SJSA1 (cell line): Measurements from ENCODE around the gene MED17. TPM values are rescaled to one million over a fixed set of nuclear protein-coding genes. Genes with fewer than 3 reads are reported as not detected.

ENCODE experiments used
- DNase-seq, 2 experiments: peaks; one replicate each; pipeline ENCODE4 v3.0.0-alpha.2; 2015 to 2020; ENCODE audit warnings: low spot score in 2 of 2, low read depth in 1 of 2
- H3K27ac ChIP-seq: fragments of 250-450 bp; sonication (Bioruptor Pico); 2 replicates; pipeline ENCODE4 v1.5.1; 2020; ENCODE audit warnings: mild to moderate bottlenecking, moderate library complexity
- H3K27me3 ChIP-seq: fragments of 250-450 bp; sonication (Bioruptor Pico); replicated peaks from 2 replicates; pipeline ENCODE4 v1.5.1; 2020; ENCODE audit warnings: mild to moderate bottlenecking, moderate library complexity
- H3K36me3 ChIP-seq: fragments of 250-450 bp; sonication (Bioruptor Pico); 2 replicates; pipeline ENCODE4 v1.5.1; 2020; ENCODE audit warnings: mild to moderate bottlenecking
- H3K4me1 ChIP-seq: fragments of 250-450 bp; sonication (Bioruptor Pico); replicated peaks from 2 replicates; pipeline ENCODE4 v1.6.1; 2021; ENCODE audit warnings: mild to moderate bottlenecking
- H3K4me3 ChIP-seq: fragments of 250-450 bp; sonication (Bioruptor Pico); 2 replicates; pipeline ENCODE4 v1.5.1; 2020; ENCODE audit warnings: mild to moderate bottlenecking
- H3K9me3 ChIP-seq: fragments of 250-450 bp; sonication (Bioruptor Pico); replicated peaks from 2 replicates; pipeline ENCODE4 v1.5.1; 2020; ENCODE audit warnings: mild to moderate bottlenecking
- total RNA-seq: library from RNA; depleted of rRNA; stranded (reverse); fragments of >200 nt; shearing (Covaris generic); gene quantifications from 2 replicates; pipeline ENCODE4 v1.2.3, GENCODE V29; 2014

MED17 gene
- total RNA-seq, 1 experiment from 2014 or later = 18.2 TPM

GRCh38 chr11:93814966-93815633, 31.0 kb downstream of the MED17 start:
- peaks cover 2% of the 10 kb centered on the region for H3K4me1 ChIP-seq
- H3K36me3 ChIP-seq = peaks cover 12% of the 10 kb centered on the region
- no peaks in the 10 kb centered on the region for H3K27me3 ChIP-seq
- H3K27ac ChIP-seq = no peak overlapping the region
- DNase-seq = no peak
- H3K9me3 ChIP-seq = no peaks in the 10 kb centered on the region
- H3K4me3 ChIP-seq = no peak overlapping the region

DNA sequence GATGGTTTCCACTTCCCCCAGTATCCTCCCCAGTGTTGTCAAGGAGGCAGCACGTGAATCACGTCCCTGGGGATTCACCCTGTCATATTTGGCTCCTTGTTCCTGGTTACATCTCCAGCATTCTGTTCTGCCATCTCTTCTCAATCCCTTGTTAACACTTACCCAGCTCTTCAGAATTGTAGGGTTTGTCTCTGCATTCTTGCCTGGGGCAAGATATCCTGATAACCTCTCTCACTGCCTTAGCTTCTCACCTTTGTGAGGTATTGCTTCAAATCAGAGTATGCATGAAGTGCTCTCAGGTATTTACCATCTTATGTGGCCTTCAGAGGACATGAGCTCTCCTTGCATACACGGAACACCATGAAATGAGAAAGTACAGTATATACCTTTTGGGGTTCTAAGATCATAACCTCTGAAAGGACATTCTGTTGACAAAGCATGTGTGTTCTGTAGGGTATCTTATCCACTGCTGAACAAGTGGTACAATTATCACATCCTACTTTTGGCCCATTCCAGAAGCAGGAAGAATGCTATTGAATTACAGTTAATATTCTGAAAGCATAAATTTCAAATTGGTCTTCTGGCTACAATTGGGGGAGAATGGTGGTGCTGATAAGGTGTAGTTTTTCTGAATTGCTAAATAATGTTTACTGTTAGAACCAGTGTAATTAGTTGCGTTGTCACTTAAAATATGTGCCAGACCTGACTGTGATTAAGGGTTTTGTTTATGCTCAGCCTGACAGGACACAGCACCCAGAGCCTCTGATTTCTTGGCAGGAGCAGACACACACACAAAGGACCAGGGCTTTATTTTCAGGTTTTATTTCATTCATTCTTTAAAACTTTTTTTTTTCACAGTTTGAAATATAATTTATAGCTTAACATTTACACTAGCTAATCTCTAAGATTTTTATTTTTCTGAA, 33.6 kb downstream of the MED17 start:
- no peak for DNase-seq
- peaks cover 10% of the 10 kb centered on the region for H3K4me1 ChIP-seq

DNA sequence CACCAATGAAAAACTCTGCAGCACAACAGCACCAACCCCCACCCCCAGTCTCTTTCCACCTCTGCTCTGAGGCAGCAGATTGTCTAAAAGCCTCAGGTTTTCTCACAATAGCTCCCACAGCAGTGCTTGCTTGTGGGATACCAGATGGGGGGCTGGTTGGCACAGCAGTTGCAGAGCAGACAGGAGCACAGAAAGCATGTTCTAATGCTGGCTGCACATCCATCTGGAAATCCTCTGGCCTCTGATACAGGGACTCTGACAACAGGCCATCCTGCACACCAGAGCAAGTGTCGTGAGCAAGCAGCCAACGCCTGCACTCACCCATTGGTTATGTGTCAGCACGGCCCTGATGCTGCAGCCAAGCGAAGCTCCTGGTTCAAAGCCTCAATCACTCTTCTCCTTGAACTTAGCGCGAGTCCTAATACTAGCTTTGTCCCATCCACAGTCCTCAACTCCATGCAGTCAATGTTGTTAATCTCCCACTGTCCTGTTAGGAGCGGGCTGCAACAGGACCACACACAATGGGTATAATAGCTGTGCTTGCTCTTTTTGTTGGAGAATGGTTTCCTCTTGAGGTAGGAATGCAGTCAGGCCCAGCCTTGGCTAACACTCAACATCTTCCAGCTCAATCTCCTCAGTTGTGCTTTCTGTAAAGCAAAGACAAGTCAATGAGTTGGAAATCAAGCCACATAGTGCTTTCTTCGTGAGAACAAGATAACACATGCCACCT, 36.0 kb downstream of the MED17 start:
- Histone ChIP-seq H3K27ac (no peak overlapping the region), H3K4me3 (no peak overlapping the region), H3K27me3 (no peaks in the 10 kb centered on the region), H3K36me3 (no peaks in the 10 kb centered on the region), H3K4me1 (peaks cover 10% of the 10 kb centered on the region), H3K9me3 (no peaks in the 10 kb centered on the region)
- DNase-seq = peak in 1 of 2 experiments; percentile 8

More for the DNA sequence above, 33.6 kb downstream of the MED17 start:
- Histone ChIP-seq H3K27ac (no peak overlapping the region), H3K36me3 (peaks cover 8% of the 10 kb centered on the region; the same call in 1 of the 2 replicates), H3K27me3 (no peaks in the 10 kb centered on the region), H3K4me3 (no peak overlapping the region), H3K9me3 (no peaks in the 10 kb centered on the region)

- Histone ChIP-seq H3K36me3 (no peaks in the 10 kb centered on the region), H3K4me3 (no peak overlapping the region), H3K27ac (no peak overlapping the region), H3K4me1 (peaks cover 10% of the 10 kb centered on the region), H3K27me3 (no peaks in the 10 kb centered on the region), H3K9me3 (no peaks in the 10 kb centered on the region)
- DNase-seq = no peak
These were observed 36.8 kb downstream of the MED17 start for GRCh38 chr11:93820847-93821246.

GRCh38 chr11:93821617-93822016, 37.5 kb downstream of the MED17 start:
- H3K27me3 ChIP-seq = no peaks in the 10 kb centered on the region
- no peak overlapping the region for H3K4me3 ChIP-seq

GRCh38 chr11:93822359-93822758, 38.3 kb downstream of the MED17 start:
- no peak for DNase-seq
- Histone ChIP-seq H3K9me3 (no peaks in the 10 kb centered on the region), H3K4me1 (peaks cover 10% of the 10 kb centered on the region), H3K4me3 (no peak overlapping the region), H3K36me3 (no peaks in the 10 kb centered on the region), H3K27ac (no peak overlapping the region), H3K27me3 (no peaks in the 10 kb centered on the region)

More at GRCh38 chr11:93821617-93822016, 37.5 kb downstream of the MED17 start:
- H3K27ac ChIP-seq = no peak overlapping the region
- no peaks in the 10 kb centered on the region for H3K9me3 ChIP-seq
- DNase-seq = no peak
- no peaks in the 10 kb centered on the region for H3K36me3 ChIP-seq
- H3K4me1 ChIP-seq = peaks cover 10% of the 10 kb centered on the region

DNA sequence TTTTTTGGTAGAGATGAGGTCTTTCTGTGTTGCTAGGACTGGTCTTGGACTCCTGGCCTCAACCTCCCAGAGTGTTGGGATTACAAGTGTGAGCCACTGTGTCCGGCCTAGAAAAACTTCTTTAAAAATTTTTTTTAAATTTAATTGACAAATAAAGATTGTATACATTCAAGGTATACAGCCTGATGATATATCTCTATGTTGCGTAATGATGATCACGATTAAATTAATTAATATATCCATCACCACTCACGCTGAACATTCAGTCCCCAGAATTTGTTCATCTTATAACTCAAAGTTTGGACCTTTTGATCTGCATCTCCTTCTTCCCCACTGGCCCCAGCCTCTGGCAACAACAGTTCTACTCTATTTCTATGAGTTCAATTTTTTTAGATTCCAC, 39.1 kb downstream of the MED17 start:
- H3K4me1 ChIP-seq = peaks cover 10% of the 10 kb centered on the region
- H3K27me3 ChIP-seq = no peaks in the 10 kb centered on the region
- no peaks in the 10 kb centered on the region for H3K36me3 ChIP-seq
- no peak for DNase-seq
- H3K27ac ChIP-seq = no peak overlapping the region
- no peaks in the 10 kb centered on the region for H3K9me3 ChIP-seq
- H3K4me3 ChIP-seq = no peak overlapping the region

- no peak for DNase-seq
- Histone ChIP-seq H3K4me1 (no peaks in the 10 kb centered on the region), H3K9me3 (no peaks in the 10 kb centered on the region), H3K4me3 (no peak overlapping the region), H3K36me3 (no peaks in the 10 kb centered on the region), H3K27me3 (no peaks in the 10 kb centered on the region), H3K27ac (no peak overlapping the region)
These were observed 43.3 kb downstream of the MED17 start for GRCh38 chr11:93827363-93827762.

DNA sequence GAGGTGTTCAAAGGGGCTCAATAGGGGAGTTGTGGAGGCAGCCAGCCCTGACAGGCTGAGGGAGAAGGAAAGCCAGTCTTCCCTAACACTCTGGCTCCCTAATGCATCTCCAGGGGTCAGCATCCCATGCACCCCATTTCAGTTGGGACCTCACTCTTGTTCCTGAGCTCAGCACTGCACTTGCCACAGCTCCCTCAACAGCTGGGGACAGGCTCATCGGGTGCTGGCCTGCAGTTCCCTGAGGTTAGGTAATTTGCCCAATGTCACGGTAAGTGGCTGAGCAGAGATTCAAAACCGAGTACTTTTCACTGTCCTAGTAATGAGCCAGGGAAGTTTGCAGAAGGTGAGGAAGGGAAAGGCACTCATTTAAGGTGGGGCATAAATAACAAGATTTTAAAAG, 45.5 kb downstream of the MED17 start:
- Histone ChIP-seq H3K27me3 (no peaks in the 10 kb centered on the region), H3K27ac (no peak overlapping the region), H3K4me3 (no peak overlapping the region), H3K4me1 (no peaks in the 10 kb centered on the region), H3K9me3 (no peaks in the 10 kb centered on the region), H3K36me3 (no peaks in the 10 kb centered on the region)
- DNase-seq = no peak

GRCh38 chr11:93831343-93832127, 47.5 kb downstream of the MED17 start:
- Histone ChIP-seq H3K27ac (no peak overlapping the region), H3K36me3 (no peaks in the 10 kb centered on the region), H3K4me1 (no peaks in the 10 kb centered on the region), H3K9me3 (no peaks in the 10 kb centered on the region), H3K4me3 (no peak overlapping the region), H3K27me3 (no peaks in the 10 kb centered on the region)
- DNase-seq = no peak

DNA sequence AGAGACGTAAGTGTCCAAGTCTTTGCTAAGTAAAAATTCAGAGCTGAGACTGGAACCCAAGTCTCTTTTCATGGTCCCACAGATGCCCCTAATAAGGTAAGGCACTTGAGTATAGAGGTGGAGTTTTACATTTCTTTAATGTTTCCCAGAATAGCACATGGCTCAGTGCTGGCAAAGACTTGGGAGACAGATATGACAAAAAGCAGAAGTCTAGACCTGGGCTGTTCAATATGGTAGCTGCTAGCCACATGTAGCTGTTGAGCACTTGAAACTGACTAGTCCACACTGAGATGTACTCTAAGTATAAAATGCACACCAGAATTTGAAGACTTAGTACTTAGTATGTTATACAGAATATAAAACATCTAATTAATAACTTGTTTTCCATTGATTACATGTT, 48.7 kb downstream of the MED17 start:
- Histone ChIP-seq H3K4me3 (no peak overlapping the region), H3K36me3 (no peaks in the 10 kb centered on the region), H3K27me3 (no peaks in the 10 kb centered on the region), H3K9me3 (no peaks in the 10 kb centered on the region), H3K4me1 (no peaks in the 10 kb centered on the region), H3K27ac (no peak overlapping the region)
- DNase-seq = no peak

GRCh38 chr11:93838967-93839366, 54.9 kb downstream of the MED17 start:
- Histone ChIP-seq H3K27ac (no peak overlapping the region), H3K36me3 (no peaks in the 10 kb centered on the region), H3K27me3 (no peaks in the 10 kb centered on the region), H3K9me3 (no peaks in the 10 kb centered on the region), H3K4me1 (no peaks in the 10 kb centered on the region), H3K4me3 (no peak overlapping the region)
- no peak for DNase-seq

GRCh38 chr11:93840180-93840579, 56.1 kb downstream of the MED17 start:
- no peaks in the 10 kb centered on the region for H3K36me3 ChIP-seq
- H3K27me3 ChIP-seq = no peaks in the 10 kb centered on the region
- no peak for DNase-seq
- H3K27ac ChIP-seq = no peak overlapping the region
- no peaks in the 10 kb centered on the region for H3K9me3 ChIP-seq
- no peaks in the 10 kb centered on the region for H3K4me1 ChIP-seq
- H3K4me3 ChIP-seq = no peak overlapping the region
